ENCODE data around the gene ARHGEF2. TPM values are rescaled to one million over a fixed set of nuclear protein-coding genes. Genes with fewer than 3 reads are reported as not detected.

The ARHGEF2 gene
- total RNA-seq, 4 donors from 2014 or later: 47.4 to 80.1 (median 66.6) TPM

- Histone ChIP-seq H3K27me3 (no peaks in the 10 kb centered on the region), H3K9me3 (no peaks in the 10 kb centered on the region), H3K27ac (peak overlapping the region in 2 of 3 donors; percentile 24 to 32), H3K36me3 (peaks cover 82 to 83% of the 10 kb centered on the region in 2 donors), H3K4me3 (replicated peaks in 1 of 3) (no peak overlapping the region), H3K4me1 (peaks cover 3 to 40% of the 10 kb centered on the region in 2 donors)
- intact Hi-C loops (cut with DNase I): no loop called here
- 81% methylated on average over 12 to 17 of the region's 18 CpGs for WGBS, 2 donors
- TF ChIP-seq CTCF (IDR thresholded peaks at IDR 0.05) (no peak), POLR2A (IDR thresholded peaks at IDR 0.05) (no peak)
- DNase-seq: peak; percentile 31 to 42
Measured at GRCh38 chr1:155962599-155963211, 15.6 kb downstream of the ARHGEF2 start.

- H3K27me3 ChIP-seq: no peaks in the 10 kb centered on the region
- peak overlapping the region in 2 of 3 donors; percentile 52 to 65 for H3K27ac ChIP-seq
- no peaks in the 10 kb centered on the region for H3K9me3 ChIP-seq
- H3K36me3 ChIP-seq: peaks cover 82 to 90% of the 10 kb centered on the region in 2 donors
- H3K4me1 ChIP-seq: peaks cover 3 to 32% of the 10 kb centered on the region in 2 donors
- TF ChIP-seq POLR2A (IDR thresholded peaks at IDR 0.05) (no peak), CTCF (IDR thresholded peaks at IDR 0.05) (no peak)
- intact Hi-C loops (cut with DNase I): no loop called here
- peak in 1 of 2 donors; percentile 29 for DNase-seq
- WGBS, 2 donors: 58 to 71% methylated on average over 12 to 14 of the region's 14 CpGs
- no peak overlapping the region for H3K4me3 ChIP-seq (replicated peaks in 1 of 3)
Measured at GRCh38 chr1:155961937-155962336, 16.4 kb downstream of the ARHGEF2 start.

- Histone ChIP-seq H3K9me3 (no peaks in the 10 kb centered on the region), H3K27me3 (no peaks in the 10 kb centered on the region), H3K4me3 (replicated peaks in 1 of 3) (no peak overlapping the region), H3K4me1 (peaks cover 3 to 32% of the 10 kb centered on the region in 2 donors), H3K27ac (peak overlapping the region; percentile 53 to 65 (median 54)), H3K36me3 (peaks cover 82 to 92% of the 10 kb centered on the region in 2 donors)
- intact Hi-C loops (cut with DNase I): no loop called here
- no peak for TF ChIP-seq POLR2A (IDR thresholded peaks at IDR 0.05)
- no peak for TF ChIP-seq CTCF (IDR thresholded peaks at IDR 0.05)
- WGBS, 2 donors: 53 to 62% methylated on average over 3 of the region's 3 CpGs
- peak in 1 of 2 donors; percentile 34 for DNase-seq
Measured at GRCh38 chr1:155960081-155960745, 18.1 kb downstream of the ARHGEF2 start.

GRCh38 chr1:155957411-155957915 lies 20.9 kb downstream of the ARHGEF2 start:
- DNase-seq: no peak
- Histone ChIP-seq H3K4me3 (replicated peaks in 1 of 3) (no peak overlapping the region), H3K27me3 (no peaks in the 10 kb centered on the region), H3K36me3 (peaks cover 88 to 90% of the 10 kb centered on the region in 2 donors), H3K4me1 (peaks cover 0 to 26% of the 10 kb centered on the region in 2 donors), H3K27ac (no peak overlapping the region), H3K9me3 (no peaks in the 10 kb centered on the region)
- WGBS, 2 donors: 95 to 98% methylated on average over 12 of the region's 12 CpGs
- TF ChIP-seq CTCF (IDR thresholded peaks at IDR 0.05): no peak
- TF ChIP-seq POLR2A (IDR thresholded peaks at IDR 0.05): no peak
- intact Hi-C loops (cut with DNase I): no loop called here

- WGBS, 2 donors: 99 to 100% methylated on average over 3 of the region's 3 CpGs
- intact Hi-C loops (cut with DNase I): no loop called here
- Histone ChIP-seq H3K27ac (no peak overlapping the region), H3K4me1 (peaks cover 0 to 8% of the 10 kb centered on the region in 2 donors), H3K36me3 (peaks cover 90 to 92% of the 10 kb centered on the region in 2 donors), H3K27me3 (no peaks in the 10 kb centered on the region), H3K9me3 (no peaks in the 10 kb centered on the region), H3K4me3 (replicated peaks in 1 of 3) (no peak overlapping the region)
- TF ChIP-seq POLR2A (IDR thresholded peaks at IDR 0.05): no peak
- no peak for TF ChIP-seq CTCF (IDR thresholded peaks at IDR 0.05)
- no peak for DNase-seq
Measured at GRCh38 chr1:155954645-155955044, 23.7 kb downstream of the ARHGEF2 start.

Measured in thyroid gland (tissue), 4 donors.